ENCODE measurements around the gene TSHZ3. TPM values are rescaled to one million over a fixed set of nuclear protein-coding genes. Genes with fewer than 3 reads are reported as not detected.

Gene TSHZ3
- total RNA-seq, 1 donor from 2014 or later = 32.8 TPM

DNA sequence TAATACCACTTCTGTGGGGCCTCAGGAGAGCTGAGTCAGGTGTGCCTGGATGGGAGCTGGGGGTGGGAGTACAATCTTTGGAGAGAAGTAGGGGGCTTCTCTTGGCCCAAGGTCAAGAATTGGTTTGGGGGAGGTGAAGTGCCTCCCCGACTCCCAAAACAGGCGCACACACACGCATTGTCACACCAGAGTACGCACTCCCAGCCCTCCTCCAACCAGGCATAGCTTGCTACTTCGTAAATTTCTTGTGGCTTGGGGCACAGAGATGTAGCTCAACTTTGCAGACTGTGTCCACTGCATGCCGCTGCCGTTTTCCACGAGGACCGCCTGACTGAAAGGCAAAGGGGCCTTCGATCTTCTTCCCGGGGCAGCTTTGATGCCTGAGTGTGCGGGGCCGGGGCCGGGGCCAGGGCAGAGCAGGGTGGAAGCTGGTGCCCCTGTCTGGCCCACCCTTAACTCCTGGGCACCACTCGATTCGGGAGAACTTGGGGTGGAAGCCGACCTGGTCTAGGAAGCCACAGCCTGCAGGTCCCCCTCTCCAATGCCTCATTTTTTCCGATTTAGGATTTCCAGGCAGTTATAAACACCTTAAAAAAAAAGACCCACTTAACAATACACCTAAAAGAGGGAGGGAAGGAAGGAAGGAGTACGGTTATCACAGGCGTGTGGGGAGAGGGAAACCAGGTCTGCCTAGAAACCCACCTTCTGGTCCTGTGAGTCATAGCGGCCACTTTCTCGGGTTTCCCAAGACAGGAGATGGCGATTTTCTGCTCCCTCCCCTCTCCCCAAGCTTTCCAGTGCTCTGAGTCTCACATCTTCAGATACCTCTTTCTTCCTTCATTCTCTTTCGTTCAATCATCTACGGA, 5.8 kb upstream of the TSHZ3 start:
- DNase-seq (ENCODE audit: low spot score) = no peak
- intact Hi-C loops (cut with DNase I) = no loop called here
- no peak for ATAC-seq

DNA sequence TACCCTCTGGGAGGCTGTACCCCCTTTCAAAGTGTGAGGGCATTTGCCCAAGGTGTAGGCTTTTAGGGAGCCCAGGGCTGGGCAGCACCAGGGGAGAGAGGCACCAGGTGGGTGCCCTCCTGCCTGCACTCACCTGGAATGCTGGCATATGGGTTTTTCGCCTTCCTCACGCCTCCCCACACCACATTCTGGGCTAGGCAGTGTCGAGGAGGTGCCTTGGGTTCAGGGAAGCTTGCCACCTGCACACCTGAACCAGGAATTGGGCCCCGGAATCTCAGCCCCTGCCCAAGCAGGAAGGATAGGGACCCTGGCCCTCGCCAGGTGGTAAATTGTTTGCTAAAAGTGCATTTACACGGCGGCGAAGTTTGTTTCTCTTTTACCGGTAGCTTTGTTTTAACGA, 5.1 kb upstream of the TSHZ3 start:
- ATAC-seq (no peak), DNase-seq (ENCODE audit: low spot score) (no peak)
- intact Hi-C loops (cut with DNase I) = no loop called here

DNA sequence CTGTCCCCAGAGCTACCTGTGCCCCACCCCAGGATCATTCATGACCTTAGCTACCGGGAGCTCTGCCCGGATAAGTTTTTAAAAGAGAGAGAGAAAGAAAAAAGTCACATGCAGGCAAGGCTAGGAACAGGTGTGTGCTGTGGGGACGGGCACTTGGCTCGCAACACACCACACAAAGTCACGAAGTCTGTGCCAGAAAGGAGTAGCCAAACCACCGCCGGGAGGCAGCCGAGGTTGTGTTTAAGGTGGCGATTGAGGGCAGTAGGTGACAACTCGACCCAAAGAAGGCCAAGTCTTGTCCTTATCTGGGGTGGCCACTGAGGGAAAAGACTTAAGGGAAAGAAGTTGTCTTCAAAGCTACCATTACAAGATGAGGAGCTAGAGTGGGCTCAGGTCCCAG, 4.6 kb upstream of the TSHZ3 start:
- DNase-seq (ENCODE audit: low spot score) (no peak), ATAC-seq (peak; percentile 3)

GRCh38 chr19:31352782-31353651, 3.8 kb upstream of the TSHZ3 start:
- ATAC-seq (no peak), DNase-seq (ENCODE audit: low spot score) (no peak)
- intact Hi-C loops (cut with DNase I) = no loop called here

More for the DNA sequence above, 4.6 kb upstream of the TSHZ3 start:
- intact Hi-C loops (cut with DNase I) = no loop called here

- DNase-seq (ENCODE audit: low spot score) = no peak
- ATAC-seq = no peak
- intact Hi-C loops (cut with DNase I) = no loop called here
Observed at GRCh38 chr19:31352296-31352781, 3.1 kb upstream of the TSHZ3 start.

- ATAC-seq (no peak), DNase-seq (ENCODE audit: low spot score) (no peak)
- intact Hi-C loops (cut with DNase I) = no loop called here
Observed at GRCh38 chr19:31351855-31352195, 2.6 kb upstream of the TSHZ3 start.

GRCh38 chr19:31351056-31351854, 2.0 kb upstream of the TSHZ3 start:
- intact Hi-C loops (cut with DNase I) = no loop called here
- ATAC-seq (no peak), DNase-seq (ENCODE audit: low spot score) (no peak)

DNA sequence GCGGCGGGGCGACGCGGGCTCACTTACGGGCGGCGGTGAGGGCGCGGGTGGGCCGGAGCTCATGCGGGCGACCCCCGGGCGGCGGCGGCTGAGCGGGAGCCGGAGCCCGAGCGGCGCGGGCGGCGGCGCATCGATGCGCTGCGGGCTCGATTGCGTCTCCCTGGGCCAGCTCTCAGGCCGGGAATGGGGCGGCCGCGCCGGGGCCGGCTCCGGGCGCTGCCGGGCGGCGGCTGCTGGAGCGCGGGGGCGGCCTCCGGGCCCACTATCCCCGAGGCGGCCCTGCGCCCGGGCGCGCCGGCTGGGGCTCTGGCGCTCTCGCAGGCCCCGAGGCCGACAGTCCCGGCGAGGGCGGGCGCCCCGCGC, 1.4 kb upstream of the TSHZ3 start:
- ATAC-seq = peak; percentile 3
- peak; percentile 75 for DNase-seq (ENCODE audit: low spot score)
- intact Hi-C loops (cut with DNase I) = no loop called here

GRCh38 chr19:31350033-31350692, 927 bp upstream of the TSHZ3 start:
- intact Hi-C loops (cut with DNase I) = no loop called here

GRCh38 chr19:31348481-31349159, 616 bp downstream of the TSHZ3 start:
- intact Hi-C loops (cut with DNase I) = no loop called here
- ATAC-seq (no peak), DNase-seq (ENCODE audit: low spot score) (no peak)

More at GRCh38 chr19:31350033-31350692, 927 bp upstream of the TSHZ3 start:
- peak; percentile 74 for DNase-seq (ENCODE audit: low spot score)
- peak; percentile 16 for ATAC-seq

DNA sequence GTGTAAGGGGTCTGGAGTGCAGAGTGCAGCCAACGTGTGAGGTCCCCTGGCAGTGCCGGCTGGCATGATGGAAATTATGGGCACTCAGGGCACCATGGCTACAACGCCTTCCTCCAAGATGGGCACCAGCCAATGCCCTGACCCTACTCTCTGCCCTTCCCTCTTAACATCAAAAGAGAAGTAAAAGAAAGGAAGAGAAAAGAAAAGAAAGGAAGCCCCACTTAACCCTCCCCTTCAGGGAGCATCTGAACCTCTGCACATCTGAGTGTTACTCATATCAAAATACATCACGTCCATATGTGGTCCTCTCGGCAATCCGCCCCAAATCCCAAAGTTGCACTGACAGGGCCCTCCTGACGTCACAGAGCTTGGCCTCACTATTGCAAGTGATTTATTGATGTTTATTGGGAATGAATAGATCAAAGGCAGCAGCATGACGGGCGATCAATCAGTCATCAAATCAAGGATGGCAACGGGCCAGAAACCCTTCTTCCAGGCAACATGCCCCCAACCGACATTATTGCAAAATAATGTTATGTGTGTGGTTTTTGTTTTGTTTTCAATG, 1.3 kb downstream of the TSHZ3 start:
- intact Hi-C loops (cut with DNase I) = no loop called here
- DNase-seq (ENCODE audit: low spot score) (no peak), ATAC-seq (no peak)

DNA sequence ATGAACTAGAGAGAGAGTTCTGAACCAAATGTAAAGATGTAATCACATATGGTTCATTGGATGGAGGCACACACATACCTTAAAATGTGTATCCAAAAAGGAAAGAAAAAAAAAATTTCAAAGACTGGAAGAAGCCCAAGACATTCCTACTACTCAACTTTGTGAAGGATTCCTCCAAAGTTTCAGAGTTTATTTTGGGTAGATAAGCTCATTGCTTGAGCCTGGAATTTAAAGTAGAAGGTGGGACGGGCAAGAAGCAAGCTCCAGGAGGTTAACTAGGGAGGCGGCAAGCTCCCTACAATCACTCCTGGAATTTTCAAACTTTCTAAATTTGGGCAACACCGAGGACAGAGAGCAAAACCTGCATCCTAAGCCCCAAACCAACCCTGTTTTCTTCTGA, 1.9 kb downstream of the TSHZ3 start:
- intact Hi-C loops (cut with DNase I) = no loop called here
- DNase-seq (ENCODE audit: low spot score) = no peak
- no peak for ATAC-seq

DNA sequence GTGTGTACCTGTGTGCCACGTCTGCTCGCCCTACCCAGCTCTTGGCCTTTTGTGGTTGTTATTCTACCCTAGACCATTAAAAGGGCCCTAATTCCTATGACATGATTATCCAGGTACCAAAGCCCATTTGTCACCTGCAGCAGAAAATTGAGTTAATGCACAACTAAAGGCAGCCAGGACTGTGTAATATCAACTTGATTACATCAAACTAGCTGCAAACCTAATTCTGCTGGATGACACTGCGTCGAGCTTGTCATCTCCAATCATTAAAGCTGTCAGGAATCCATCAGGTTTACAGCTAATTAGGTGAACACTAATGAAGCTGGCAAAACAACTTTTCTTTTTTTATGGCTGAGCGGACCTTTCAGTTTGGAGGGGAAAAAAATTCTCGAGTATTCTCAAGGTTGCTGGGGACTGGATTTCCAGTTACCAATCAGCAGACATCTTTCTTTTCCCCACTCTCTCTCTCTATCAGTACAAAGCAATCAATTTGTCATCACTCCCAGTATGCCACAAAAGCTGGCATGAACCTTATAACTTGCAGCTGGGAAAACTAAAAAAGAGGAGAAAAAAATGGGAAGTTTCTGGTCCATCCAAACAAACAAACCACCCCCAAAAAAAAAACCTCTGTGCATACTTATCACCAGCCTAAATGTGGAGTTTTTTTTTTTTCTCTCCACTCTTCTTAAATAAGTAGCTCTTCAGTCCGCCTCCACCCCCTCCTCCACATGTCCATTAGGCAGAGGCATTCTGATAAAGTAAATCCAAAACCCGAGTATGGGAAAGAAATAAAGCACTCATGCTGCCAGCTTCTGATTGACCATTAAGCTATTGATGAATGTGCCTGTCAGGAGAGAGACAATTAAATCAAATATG, 2.8 kb downstream of the TSHZ3 start:
- DNase-seq (ENCODE audit: low spot score) = no peak
- no peak for ATAC-seq
- intact Hi-C loops (cut with DNase I) = no loop called here

GRCh38 chr19:31344403-31344802, 4.8 kb downstream of the TSHZ3 start:
- intact Hi-C loops (cut with DNase I) = no loop called here
- peak; percentile 14 for ATAC-seq

DNA sequence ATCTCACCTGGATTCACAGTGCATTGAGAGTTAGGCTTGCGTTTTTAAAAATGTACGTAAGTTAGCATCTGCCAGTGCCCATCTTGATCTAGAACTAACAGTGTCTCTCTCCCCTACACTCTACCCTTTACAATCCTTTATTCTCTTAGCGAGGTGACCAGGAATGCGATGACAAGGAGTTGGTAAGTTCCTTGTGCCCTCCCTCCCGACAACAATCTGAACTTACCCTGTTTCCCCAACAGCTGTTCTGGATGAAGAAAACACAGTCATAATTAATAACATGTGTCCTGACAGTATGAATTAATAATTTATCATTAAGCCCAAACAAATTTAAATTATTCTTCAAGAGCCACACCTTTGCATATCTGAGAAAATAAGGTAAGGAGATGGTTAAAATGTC, 6.3 kb downstream of the TSHZ3 start:
- ATAC-seq (no peak), DNase-seq (ENCODE audit: low spot score) (no peak)
- intact Hi-C loops (cut with DNase I) = no loop called here

More at GRCh38 chr19:31344403-31344802, 4.8 kb downstream of the TSHZ3 start:
- no peak for DNase-seq (ENCODE audit: low spot score)

DNA sequence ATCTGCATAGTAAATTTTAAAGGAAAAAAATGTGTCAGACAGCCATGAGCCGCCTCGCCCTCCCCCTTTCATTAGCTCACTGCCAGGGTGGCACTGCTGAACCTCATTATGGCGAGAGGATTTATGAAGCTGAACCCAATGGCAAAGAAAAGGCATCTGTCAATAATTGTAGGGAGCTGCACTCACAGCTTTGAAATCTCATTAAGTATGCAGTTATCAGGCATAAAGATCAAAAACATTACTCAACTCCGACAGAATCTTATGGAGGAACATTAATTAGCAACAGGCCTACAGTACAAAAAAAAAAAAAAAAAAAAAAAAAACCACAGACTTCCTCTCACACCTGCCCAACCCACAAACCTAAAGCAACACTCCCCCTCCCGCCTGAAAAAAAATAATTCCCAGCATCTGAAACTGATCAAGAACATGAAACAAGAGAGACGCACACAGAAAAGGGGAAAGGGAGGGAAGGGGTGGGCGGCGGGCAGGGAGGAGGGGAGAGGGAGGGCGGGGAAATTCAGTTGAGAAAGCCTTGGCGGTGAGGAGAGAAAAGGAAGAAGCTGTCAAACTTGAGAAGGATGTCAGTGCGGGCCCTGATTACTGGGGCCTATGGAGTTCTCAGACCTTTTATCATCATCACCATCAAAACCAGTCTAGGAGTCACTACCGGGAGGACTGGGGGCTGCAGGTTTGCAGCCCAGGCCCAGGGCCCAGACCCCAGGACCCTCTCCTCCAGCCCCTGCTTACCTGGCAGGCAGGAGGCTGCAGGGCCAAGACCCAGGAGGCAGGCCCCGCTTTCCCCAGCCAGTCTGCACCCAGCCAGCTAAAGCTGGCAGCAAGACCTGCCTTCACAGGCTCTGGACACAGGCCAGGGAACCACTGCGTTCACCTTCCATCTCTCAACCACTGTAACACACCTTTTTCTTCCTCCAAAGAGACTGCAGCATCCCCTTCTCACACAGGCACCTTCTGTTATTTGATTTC, 8.9 kb downstream of the TSHZ3 start:
- DNase-seq (ENCODE audit: low spot score) = no peak
- intact Hi-C loops (cut with DNase I) = no loop called here
- peak; percentile 53 for ATAC-seq

Measured in sciatic nerve (tissue), 2 donors.